ENCODE results near the gene RHOA. TPM values are rescaled to one million over a fixed set of nuclear protein-coding genes. Genes with fewer than 3 reads are reported as not detected.
"Not testable (repeated sequence)": the region's sequence is repeated elsewhere in the genome, so short reads cannot be mapped to it uniquely, and the experiment has no call there.

RHOA gene
- total RNA-seq, 1 experiment from 2014 or later, result 497 TPM

- BruUV-seq (replicated peaks); intact Hi-C loops (cut with micrococcal nuclease); POLR2A ChIA-PET; H3K9me2 ChIP-seq (ENCODE audit: insufficient read depth); DNase-seq (ENCODE audit: low read depth, low spot score); H3K36me3 ChIP-seq (ENCODE audit: control insufficient read depth in 1 of 2, insufficient read depth in 2 of 2, low read length in 2 of 2); CTCF ChIA-PET; H2AFZ ChIP-seq (ENCODE audit: low read depth, low read length, poor library complexity, severe bottlenecking); H3K9ac ChIP-seq (ENCODE audit: low read length); H3K4me2 ChIP-seq (ENCODE audit: low read length); H3K4me3 ChIP-seq (replicated peaks in 1 of 2; ENCODE audit: low read depth in 1 of 2, low read length in 2 of 2); H3K27me3 ChIP-seq (ENCODE audit: insufficient read depth, low read length); ATAC-seq; H3K27ac ChIP-seq (ENCODE audit: low read depth, low read length); H3K9me3 ChIP-seq (ENCODE audit: control insufficient read depth in 1 of 2, insufficient read depth in 1 of 2, low read depth in 1 of 2, low read length in 2 of 2): not testable (repeated sequence)
- RAD21 ChIA-PET (ENCODE audit: low non-redundant PET in 1 of 2, low total read pairs in 2 of 2, uncharacterized antibody in 2 of 2, unreplicated experiment in 2 of 2), result interaction anchor here in 1 of 2 experiments (0.6 kb wide), 1 partner anchor 44 kb away, joined by 6 read pairs; no protein-coding TSS in a partner anchor
- peaks cover 100% of the 10 kb centered on the region for H3K79me2 ChIP-seq (ENCODE audit: insufficient read depth, low read length)
- H4K20me1 ChIP-seq (ENCODE audit: insufficient read depth), result peaks cover 54% of the 10 kb centered on the region; the same call in 1 of the 2 replicates
- H3K4me1 ChIP-seq (ENCODE audit: control insufficient read depth in 1 of 2, insufficient read depth in 2 of 2, low read length in 2 of 2), result peaks cover 30 to 41% of the 10 kb centered on the region in 2 experiments; a peak in 3 of 4 replicates
Measured at GRCh38 chr3:49405570-49405969, 6.2 kb downstream of the RHOA start.

DNA sequence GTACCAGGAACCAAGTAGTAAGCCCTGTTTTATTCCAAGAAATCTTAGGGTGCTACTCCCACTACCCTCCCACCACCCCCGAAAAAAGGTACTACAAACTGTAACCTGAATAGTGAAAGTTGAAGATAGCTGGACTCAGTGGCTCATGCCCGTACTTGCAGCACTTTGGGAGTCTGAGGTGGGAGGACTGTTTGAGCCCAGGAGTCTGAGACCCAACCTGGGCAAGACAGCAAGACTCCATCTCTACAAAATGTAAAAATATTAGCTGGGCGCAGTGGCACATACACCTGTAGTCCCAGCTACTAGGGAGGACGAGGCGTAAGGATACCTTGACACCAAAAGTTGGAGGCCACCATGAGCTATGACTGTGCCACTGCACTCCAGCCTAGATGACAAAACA, 7.9 kb downstream of the RHOA start:
- H3K27me3 ChIP-seq (ENCODE audit: insufficient read depth, low read length), result no peaks in the 10 kb centered on the region
- no peak overlapping the region for H3K4me2 ChIP-seq (ENCODE audit: low read length)
- H3K9me2 ChIP-seq (ENCODE audit: insufficient read depth), result no peaks in the 10 kb centered on the region
- no TSS peak for BruUV-seq (replicated peaks)
- H3K4me1 ChIP-seq (ENCODE audit: control insufficient read depth in 1 of 2, insufficient read depth in 2 of 2, low read length in 2 of 2), result peaks cover 17 to 25% of the 10 kb centered on the region in 2 experiments; a peak in 3 of 4 replicates
- H3K9ac ChIP-seq (ENCODE audit: low read length), result no peak overlapping the region
- intact Hi-C loops (cut with micrococcal nuclease), result no loop called here
- no peaks in the 10 kb centered on the region for H3K9me3 ChIP-seq (ENCODE audit: control insufficient read depth in 1 of 2, insufficient read depth in 1 of 2, low read depth in 1 of 2, low read length in 2 of 2)
- ChIA-PET POLR2A (interaction anchor here (0.6 kb wide), 1 partner anchor 40 kb away, joined by 3 read pairs; no protein-coding TSS in a partner anchor), CTCF (no interaction called here), RAD21 (ENCODE audit: low non-redundant PET in 1 of 2, low total read pairs in 2 of 2, uncharacterized antibody in 2 of 2, unreplicated experiment in 2 of 2) (no interaction called here)
- no peak overlapping the region for H2AFZ ChIP-seq (ENCODE audit: low read depth, low read length, poor library complexity, severe bottlenecking)
- no peak for ATAC-seq
- H4K20me1 ChIP-seq (ENCODE audit: insufficient read depth), result peaks cover 53% of the 10 kb centered on the region; the same call in 1 of the 2 replicates
- no peak overlapping the region for H3K4me3 ChIP-seq (replicated peaks in 1 of 2; ENCODE audit: low read depth in 1 of 2, low read length in 2 of 2)
- H3K27ac ChIP-seq (ENCODE audit: low read depth, low read length), result no peak overlapping the region
- peaks cover 100% of the 10 kb centered on the region for H3K79me2 ChIP-seq (ENCODE audit: insufficient read depth, low read length)
- H3K36me3 ChIP-seq (ENCODE audit: control insufficient read depth in 1 of 2, insufficient read depth in 2 of 2, low read length in 2 of 2), result peaks cover 0 to 4% of the 10 kb centered on the region in 2 experiments; a peak in 3 of 4 replicates
- DNase-seq (ENCODE audit: low read depth, low spot score), result no peak
- TF ChIP-seq EZH2 (IDR thresholded peaks at IDR 0.05) (no peak), RAD21 (IDR thresholded peaks at IDR 0.05; ENCODE audit: low read depth) (no peak), ZFX (IDR thresholded peaks at IDR 0.05) (no peak), EGR1 (IDR thresholded peaks at IDR 0.05; ENCODE audit: low read depth) (no peak), SIN3A (IDR thresholded peaks at IDR 0.05; ENCODE audit: low read depth) (no peak), POLR2A (IDR thresholded peaks at IDR 0.05; ENCODE audit: borderline replicate concordance, extremely low read depth, insufficient read depth, insufficient read length) (no peak), SRF (IDR thresholded peaks at IDR 0.05; ENCODE audit: low read depth) (no peak), POLR2AphosphoS5 (IDR thresholded peaks at IDR 0.05; ENCODE audit: low read depth, low read length) (no peak), CBX3 (IDR thresholded peaks at IDR 0.05; ENCODE audit: low read depth) (no peak), EZH2phosphoT487 (IDR thresholded peaks at IDR 0.05; ENCODE audit: borderline replicate concordance) (no peak), REST (IDR thresholded peaks at IDR 0.05; ENCODE audit: low read depth) (no peak), JUND (IDR thresholded peaks at IDR 0.05) (no peak), YY1 (IDR thresholded peaks at IDR 0.05; ENCODE audit: extremely low read depth, insufficient replicate concordance, low read depth, low read length) (no peak), CEBPB (IDR thresholded peaks at IDR 0.05; ENCODE audit: low read depth) (no peak)
- TF ChIP-seq, protein P1, sequence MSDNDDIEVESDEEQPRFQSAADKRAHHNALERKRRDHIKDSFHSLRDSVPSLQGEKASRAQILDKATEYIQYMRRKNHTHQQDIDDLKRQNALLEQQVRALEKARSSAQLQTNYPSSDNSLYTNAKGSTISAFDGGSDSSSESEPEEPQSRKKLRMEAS (IDR thresholded peaks at IDR 0.05), result no peak
- TF ChIP-seq, protein P2, sequence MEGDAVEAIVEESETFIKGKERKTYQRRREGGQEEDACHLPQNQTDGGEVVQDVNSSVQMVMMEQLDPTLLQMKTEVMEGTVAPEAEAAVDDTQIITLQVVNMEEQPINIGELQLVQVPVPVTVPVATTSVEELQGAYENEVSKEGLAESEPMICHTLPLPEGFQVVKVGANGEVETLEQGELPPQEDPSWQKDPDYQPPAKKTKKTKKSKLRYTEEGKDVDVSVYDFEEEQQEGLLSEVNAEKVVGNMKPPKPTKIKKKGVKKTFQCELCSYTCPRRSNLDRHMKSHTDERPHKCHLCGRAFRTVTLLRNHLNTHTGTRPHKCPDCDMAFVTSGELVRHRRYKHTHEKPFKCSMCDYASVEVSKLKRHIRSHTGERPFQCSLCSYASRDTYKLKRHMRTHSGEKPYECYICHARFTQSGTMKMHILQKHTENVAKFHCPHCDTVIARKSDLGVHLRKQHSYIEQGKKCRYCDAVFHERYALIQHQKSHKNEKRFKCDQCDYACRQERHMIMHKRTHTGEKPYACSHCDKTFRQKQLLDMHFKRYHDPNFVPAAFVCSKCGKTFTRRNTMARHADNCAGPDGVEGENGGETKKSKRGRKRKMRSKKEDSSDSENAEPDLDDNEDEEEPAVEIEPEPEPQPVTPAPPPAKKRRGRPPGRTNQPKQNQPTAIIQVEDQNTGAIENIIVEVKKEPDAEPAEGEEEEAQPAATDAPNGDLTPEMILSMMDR (IDR thresholded peaks at IDR 0.05 in 2 of 3, conservative IDR thresholded peaks at IDR 0.05 in 1 of 3; ENCODE audit: borderline replicate concordance in 1 of 3, insufficient read depth in 1 of 3, low read depth in 2 of 3, low read length in 2 of 3), result no peak
